HTR-8/SVneo (cell line): ENCODE data around the gene KCNG2.

ENCODE experiments used
- DNase-seq: peaks from one replicate; pipeline ENCODE4 v3.0.0; 2011; ENCODE audit warnings: low spot score, mixed read lengths; ENCODE audit not compliant: insufficient read length
- FAIRE-seq: peaks from 2 replicates; lab custom pipeline; 2011; peaks lifted over from hg19 to GRCh38; lab: Jason Lieb, UNC

Gene KCNG2

DNA sequence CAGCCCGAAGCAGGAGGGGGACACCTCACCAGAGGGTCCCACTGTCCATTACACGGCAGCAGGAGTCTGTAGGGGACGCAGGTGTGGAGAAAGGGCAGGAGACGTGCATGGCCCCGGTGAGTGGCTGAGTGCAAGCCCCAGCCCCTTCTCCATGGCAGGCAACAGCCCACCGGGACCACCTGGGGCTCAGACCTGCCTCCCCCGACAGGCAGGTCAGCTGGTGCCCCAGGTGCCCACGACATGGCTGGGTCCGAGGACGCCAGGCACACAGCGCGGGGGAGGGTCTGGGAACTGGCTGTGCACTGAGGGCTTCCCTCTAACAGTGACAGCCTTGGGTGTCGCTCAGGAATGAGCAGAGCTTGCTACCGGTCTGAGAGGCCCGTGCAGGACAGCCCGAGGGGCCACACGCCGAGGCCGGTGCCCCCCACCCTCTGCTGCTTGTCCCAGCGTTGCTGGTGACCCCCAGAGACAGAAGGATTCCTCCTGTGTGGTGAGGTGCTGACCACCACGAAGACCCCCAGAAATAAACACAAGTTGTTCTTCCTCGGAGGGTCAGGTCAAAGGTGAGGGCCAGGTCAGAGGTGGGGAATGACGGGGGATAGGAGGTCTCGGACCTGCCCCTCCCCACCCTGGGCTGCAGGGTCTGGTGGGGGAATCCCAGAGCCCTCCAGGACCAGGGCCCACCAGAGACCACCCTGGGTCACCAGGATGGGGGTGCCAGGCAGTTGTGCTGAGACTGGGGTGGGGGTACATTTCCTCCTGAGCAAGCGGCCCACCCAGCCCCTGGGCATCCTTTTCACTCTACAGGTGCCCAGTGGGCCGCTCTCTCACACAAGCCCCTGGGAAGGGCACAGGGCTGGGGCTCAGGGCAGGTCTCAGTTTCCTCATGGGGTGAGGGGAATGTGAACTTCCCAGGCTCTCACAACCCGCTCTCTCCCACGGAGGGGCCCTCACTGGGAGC is 103.2 kb downstream of the KCNG2 start:
- DNase-seq = no peak
- FAIRE-seq = no peak

DNA sequence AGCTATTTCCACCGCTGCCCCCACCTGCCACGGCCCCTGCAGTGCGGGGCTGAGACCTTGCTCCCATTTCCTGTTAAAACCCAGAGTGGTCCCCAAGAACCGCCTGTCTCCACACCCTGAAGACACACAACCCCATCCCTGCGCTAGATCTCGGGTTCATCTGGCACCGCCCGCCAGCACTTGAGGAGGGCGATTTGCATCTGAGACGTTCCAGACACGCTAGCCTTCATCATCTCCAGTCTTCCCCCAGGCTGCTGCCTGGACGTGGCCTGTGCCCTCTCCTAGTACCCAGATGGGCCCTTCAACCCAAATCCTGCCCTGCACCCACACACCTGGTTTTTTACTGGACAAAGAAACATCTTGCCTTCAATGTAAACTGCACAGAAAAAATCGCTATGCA is 103.9 kb downstream of the KCNG2 start:
- no peak for DNase-seq
- FAIRE-seq = no peak

DNA sequence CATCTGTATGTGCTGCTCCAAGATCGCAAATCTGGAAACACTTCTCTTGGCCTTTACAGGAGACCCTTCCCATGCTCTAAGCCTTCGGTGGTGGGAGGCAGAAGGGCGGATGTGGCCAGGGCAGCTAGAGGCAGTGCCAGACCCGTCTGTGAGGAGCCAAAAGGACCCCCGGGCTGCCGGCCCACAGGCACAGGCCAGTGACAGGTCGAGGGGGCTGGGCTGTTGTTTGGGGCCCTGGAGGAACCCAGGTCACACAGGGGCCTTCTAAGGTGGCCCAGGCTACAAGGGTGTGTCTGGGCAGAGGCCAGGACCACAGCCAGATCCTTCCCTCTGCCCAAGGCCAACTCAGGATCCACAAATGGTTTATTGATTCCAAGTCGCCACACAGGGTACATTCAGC is 104.3 kb downstream of the KCNG2 start:
- DNase-seq (no peak), FAIRE-seq (no peak)

DNA sequence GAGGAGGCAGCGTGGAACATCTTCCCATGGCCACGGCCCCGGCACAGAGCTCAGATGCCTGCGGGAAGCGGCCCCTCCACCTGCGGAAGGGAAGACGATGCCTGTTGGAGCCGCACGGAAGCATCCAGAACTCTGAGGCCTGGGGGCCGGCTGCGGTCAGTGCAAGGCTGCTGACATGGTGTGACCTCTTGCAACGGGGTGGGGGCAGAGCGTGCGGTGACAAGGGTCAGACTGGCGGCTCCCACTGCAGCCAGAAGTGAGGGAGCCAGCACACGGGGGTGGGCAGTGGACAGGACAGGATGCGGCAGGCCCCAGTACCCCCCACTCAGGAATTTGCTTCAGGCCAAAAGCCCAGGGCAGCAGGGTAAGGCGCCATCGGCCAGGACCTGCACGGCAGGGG is 104.9 kb downstream of the KCNG2 start:
- FAIRE-seq (no peak), DNase-seq (no peak)

DNA sequence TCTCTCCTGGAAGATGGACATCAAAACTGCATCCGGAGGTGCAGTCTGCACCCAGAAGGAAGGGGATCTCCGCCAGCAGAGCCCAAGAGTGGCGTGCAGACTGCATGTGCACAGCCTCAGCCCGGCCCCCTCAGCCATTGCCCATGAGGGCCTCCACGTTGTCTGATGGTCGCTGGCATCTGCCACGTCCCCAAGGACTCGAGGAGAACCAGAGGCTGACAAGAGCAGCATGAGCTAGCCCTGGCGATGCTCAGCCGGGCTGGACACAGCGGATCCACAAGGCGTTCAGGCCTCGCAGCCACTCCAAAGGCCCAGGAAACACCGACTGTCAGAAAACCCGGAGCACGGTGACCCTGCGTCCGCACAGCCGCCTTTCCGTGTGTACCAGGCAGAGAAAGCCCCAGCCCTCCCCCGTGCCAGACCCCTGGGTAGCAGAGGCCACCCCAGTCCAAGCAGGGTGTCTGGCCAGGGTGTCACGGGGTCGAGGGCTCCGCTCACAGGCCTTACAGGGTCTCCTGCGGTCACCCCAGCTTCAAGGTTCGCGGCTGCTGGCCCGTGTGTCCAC is 105.4 kb downstream of the KCNG2 start:
- DNase-seq = no peak
- FAIRE-seq = no peak

DNA sequence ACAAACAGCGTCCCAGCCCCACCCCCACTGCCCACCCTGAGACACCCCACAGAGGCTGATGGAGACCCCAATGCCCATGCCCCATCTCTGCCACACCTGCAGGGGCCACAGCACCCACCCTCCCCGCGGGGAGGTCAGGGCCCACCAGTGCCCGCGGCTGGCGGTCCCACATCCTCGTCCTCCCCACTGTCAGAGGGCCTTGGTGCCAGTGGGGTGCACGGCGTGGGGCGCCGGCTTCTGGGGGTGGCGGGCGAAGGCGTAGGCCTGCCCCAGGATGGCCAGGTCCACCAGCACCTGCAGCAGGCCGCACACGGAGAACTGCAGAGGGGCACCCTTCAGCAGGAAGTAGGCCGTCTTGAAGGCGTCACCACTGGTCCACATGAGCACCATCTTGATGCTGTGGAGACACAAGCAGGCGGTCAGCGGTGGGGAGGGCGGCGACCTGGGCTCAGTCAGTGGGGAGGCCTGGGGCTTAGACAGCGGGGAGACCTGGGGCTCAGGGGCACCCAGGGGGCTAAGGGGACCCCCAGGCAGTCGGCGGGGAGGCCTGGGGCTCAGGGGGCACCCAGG is 106.1 kb downstream of the KCNG2 start:
- FAIRE-seq (no peak), DNase-seq (no peak)

DNA sequence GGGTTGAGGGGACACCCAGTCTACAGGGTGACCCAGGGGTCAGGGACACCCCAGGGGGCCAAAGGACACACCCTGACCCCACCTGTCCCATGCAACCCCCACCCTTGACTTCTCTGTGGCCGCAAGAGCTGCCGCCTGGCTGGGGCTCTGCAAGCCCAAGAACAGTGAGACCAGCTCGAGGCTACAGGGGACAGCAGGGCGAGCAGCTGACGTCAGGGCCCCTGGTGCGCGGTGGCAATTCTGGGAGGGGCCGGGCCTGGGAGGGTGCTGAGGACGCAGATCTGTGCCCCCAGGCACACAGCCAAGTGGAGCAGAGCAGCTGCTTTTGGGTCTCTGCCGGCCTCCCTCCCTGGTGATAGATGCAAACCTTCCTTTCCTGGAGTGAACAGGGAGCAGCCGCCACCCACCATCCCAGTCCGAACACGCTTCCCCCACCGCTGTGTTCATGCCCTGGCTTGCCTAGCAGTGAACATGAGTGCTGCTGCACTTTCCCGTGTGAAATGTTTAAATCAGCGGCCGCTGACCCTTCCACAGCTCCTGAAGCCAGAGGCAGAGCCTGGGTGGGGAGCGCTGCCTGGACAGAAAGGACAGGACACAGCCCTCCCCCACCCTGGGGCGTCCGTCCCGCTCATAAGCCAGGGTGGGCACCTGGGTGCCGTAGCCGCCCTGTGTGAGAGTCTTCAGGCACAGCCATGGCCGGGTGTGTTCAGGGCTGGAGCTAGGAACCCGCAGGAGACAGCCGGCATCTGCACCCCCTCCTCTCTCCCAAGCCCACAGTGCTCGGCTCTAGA is 106.8 kb downstream of the KCNG2 start:
- FAIRE-seq = no peak
- DNase-seq = no peak

DNA sequence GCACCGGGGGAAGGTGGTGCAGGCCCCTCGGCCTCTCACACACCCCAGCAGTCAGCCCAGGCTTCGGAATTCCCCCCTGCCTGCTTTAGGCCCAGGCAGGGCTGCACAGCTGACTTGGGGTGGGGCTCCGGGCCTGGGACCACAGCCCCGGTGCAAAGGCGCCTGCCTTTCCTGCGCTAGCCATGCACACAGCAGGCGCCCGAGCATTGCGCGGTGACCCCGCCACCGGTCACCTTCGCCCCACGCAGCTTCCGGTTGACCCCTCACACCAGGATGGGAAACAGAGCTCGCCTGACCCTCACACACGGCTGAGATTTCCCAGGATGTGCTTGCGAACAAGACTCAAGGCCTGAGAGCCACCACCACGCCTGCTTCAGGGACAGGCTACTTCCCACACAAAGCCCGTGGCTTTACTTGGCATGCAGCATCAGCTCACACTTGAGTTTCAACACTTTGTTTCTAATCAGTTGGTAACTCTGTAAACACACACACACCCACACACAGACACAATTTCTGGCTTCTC is 107.7 kb downstream of the KCNG2 start:
- FAIRE-seq (no peak), DNase-seq (no peak)

DNA sequence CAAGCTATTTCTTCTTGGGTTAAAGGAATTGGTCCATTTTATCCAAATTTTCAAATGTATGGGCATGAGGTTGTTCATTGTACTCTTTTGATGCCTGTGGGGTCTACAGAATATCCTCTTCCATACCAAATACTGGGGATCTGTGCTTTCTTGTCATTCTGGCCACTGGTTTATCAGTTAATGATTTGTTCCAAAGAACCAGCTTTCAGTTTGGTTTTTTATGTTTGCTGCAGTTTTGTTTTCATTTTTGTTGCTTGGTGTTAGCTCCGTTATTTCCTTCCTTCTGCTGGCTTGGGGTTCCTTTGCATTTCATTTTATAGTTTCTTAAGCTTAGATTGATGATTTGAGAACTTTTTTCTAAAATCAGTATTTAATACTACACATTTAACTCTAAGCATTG is 108.3 kb downstream of the KCNG2 start:
- DNase-seq = no peak
- no peak for FAIRE-seq

DNA sequence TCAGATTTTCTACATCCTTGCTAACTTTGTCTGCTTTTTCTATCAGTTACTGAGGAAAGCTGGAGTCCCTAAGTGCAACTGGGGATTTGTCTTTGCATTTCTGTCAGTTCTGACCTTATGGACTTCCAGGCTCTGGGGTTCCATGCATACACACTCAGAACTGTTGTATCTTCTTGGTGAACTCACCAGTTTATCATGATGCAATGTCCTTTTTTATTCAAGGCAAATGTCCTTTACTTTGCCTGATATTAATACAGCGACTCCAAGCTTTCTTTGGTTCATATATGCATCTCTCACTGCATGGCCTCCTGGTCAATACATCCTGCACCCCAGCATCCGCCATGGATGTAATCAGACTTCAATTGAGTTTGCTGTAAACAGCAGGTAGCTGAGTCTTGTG is 109.0 kb downstream of the KCNG2 start:
- DNase-seq = no peak
- FAIRE-seq = no peak

DNA sequence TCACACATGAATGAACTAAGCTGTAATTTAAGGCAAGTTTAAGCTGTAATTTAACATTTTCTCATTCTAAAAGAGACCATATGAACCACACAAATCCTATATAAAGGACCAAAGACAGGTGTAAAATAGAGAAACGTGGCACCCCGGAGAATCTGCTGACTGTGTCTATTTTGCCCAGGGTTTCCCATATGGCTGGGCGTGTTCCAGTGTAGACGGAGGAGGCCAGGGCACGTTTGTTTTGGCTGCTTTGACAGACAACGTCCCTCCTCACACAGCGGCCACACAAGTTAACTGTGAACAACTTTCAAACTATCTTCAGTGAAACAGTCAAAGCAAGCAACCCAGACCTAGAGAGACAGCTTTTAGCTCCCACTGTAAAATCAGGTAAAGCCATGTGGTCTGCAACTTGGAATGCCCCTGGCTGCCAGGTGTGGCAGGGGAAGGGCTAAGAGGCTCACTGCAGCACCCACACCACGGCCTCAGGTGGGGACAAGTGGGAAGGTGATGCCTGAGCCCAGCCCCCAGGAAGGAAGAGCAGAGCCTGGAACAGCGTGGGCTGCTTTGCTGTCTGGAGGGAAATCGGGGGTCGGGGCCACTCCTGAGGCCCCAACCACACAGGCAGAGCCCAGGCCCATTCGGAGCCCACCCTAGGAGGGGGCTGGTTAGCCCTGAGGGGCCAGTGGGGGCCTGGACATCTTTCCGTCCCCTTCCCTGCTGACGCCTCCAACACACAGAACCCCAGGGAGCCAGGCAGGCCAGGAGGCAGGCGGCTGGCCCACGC is 113.0 kb downstream of the KCNG2 start:
- DNase-seq = no peak
- FAIRE-seq = no peak

DNA sequence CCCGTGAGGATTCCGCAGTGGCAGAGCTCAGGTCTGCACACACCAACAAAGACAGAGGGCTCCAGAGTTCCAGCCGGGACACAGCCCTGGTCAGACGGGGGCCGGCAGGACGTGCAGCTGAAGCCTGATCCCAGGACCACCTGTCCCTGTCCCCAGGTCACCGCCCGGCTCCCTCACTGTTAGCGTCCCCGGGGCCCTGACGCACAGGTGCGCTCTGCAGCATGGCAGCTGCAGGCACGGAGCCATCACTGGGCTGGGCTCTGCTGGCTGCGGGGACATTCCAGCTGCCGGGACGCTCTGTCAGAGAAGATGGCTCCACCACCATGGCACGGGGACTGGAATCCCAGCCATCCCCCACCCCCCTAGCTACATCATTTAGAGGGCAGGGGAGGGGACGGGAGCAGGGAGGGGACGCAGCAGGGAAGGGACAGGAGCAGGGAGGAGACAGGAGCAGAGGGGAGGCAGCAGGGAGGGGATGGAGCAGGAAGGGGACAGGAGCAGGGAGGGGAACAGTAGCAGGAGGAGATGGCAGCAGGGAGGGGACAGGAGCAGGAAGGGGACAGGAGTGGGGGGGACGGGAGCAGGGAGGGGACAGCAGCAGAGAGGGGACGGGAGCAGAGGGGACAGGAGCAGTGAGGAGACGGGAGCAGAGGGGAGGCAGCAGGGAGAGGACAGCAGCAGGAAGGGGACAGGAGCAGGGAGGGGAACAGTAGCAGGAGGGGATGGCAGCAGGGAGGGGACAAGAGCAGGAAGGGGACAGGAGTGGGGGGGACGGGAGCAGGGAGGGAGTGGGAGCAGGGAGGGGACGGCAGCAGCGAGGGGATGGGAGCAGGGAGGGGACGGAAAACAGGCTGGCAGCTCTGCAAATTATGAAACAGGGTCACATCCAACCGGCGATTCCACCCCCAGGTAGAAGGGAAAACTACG is 113.9 kb downstream of the KCNG2 start:
- DNase-seq (no peak), FAIRE-seq (no peak)

DNA sequence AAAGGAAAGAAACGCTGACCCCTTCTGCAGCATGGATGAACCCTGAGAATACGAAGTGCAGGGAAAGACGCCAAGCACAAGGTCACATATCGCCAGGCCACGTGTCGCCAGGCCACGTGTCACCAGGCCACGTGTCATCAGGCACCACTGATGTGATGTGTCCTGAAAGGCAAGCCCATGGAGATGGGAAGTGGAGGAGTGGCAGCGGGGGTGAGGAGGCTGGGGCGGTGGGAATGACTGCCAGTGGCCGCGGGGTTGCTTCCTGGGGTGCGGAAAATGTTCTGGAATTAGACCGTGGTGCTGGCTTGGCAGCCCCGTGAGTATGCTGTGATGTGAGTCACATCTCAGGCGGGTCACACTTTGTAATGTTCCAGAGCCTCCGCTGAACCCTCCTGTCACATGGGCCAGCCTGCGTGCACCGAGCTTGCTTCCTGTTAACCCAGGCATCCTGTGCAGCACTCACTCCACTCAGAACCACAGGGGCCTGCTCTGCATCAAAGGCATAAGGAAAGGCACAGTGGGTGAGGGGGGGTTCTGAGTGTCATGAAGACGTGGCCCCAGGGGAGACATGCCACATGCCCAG is 114.8 kb downstream of the KCNG2 start:
- no peak for DNase-seq
- no peak for FAIRE-seq

DNA sequence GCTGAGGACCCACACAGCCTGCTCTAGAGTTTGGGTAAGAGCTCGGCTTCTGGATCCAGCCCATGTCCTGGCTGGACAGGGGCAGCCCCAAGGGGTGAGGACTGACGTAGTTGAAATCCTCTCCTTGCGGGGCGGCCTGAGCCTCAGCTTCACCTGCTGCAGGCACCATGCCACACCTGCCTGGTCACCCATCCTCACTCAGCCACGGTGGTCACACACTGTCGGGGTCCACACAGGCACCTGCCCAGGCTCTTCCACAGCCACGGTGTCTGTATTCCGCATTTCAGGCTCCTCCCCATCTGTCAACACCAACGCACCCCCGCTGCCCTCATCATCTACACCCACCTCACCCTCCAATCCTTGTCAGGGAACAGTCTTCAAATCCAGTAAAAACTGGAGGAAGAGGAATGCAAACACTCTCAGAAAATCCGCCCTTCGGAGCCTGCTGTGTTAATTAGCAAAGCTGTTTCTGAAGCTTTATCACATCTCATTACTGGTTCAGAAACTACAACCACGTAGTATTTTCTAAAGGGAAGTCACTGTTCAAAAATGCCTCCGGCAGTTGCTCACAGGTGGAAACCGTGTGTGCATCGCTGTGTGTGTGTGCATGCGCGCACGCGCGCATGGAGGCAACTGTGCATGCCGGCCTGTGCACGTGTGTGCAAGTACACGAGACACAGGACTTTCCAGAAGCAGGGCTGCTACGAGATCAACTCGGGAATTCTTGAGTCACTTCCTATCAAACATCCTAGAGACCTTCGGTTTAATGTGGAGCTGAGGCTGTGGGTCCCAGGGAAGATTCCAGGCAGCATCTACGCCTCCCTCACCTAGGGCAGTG is 115.5 kb downstream of the KCNG2 start:
- DNase-seq = no peak
- FAIRE-seq = no peak

DNA sequence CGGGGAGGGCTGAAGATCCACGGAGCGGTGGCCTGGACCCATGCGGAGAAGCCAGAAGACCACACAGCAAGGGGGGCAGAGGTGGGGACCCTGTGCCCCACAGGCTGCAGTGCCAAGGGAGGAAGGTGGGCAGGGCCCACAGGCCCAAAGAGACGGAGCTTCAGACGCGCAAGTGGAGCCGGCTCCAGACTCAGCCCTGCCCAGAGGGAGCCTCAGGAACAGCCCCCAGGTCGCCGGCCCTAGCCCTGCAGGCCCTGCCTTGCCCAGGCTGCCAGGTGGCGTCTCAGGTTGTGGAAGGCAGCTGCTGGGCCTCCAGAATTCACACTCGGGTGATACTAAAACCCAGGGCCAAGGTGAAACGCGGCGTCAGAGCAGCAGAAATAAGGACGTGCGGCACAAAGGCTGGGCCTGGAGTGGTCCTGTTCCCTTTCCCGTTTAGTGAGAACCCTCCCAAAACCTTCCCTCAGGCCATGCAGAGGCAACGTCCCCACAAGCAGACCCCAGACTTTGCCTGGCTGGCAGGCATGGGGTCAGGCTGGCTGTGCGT is 116.9 kb downstream of the KCNG2 start:
- DNase-seq = no peak

DNA sequence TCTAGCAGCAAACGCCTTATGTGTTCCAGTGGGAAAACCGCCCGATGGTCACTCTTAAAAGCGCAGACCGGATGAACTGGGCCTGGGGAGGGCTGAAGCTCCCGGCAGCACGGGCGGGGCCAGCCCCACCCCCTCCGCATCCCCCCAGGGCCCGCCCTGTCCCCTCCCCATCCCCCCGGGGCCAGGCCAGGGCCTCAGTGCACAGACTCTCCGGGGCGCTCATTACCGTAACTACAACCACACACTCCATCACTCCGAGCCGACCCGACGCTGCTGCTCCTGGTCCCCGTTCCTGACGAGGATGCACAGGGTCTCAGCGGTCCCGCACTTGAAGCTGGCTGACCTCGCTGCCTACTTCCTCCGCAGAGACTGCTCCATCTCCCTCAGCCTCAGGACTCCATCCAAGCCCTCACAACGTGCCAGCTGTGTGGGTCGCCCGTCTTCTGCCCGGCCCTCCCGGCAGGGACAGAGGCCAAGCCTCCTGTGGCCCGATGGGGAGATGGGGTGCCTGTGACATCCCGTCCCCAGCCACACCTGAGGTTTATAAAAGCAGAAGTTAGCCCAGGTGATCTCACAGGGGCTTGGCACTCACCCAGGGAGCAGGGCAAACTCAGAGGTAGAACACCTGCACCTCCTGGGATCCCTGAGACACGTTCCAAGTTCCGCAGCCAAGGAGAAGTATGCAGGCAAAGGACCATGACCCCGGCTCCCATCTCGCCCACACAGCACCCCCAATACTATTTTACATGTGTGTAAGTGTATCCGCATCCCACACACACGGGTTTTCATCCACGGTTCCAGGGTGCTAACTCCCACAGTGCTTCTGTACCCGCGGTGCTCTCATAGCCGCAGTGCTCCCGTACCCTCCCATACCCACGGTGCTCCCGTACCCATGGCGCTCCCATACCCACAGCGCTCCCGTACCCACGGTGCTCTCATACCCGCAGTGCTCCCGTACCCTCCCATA is 117.7 kb downstream of the KCNG2 start:
- DNase-seq = no peak
- FAIRE-seq = no peak

More for the DNA sequence above, 116.9 kb downstream of the KCNG2 start:
- FAIRE-seq = no peak
